Measurements from ENCODE around the gene TGFBR3L. TPM values are rescaled to one million over a fixed set of nuclear protein-coding genes. Genes with fewer than 3 reads are reported as not detected.

Gene TGFBR3L
- total and polyA plus RNA-seq, 2 donors (not counting 3 experiments of a cell fraction or from before 2014, with no cell fraction given), result 0.35 TPM; not detected in 1

DNA sequence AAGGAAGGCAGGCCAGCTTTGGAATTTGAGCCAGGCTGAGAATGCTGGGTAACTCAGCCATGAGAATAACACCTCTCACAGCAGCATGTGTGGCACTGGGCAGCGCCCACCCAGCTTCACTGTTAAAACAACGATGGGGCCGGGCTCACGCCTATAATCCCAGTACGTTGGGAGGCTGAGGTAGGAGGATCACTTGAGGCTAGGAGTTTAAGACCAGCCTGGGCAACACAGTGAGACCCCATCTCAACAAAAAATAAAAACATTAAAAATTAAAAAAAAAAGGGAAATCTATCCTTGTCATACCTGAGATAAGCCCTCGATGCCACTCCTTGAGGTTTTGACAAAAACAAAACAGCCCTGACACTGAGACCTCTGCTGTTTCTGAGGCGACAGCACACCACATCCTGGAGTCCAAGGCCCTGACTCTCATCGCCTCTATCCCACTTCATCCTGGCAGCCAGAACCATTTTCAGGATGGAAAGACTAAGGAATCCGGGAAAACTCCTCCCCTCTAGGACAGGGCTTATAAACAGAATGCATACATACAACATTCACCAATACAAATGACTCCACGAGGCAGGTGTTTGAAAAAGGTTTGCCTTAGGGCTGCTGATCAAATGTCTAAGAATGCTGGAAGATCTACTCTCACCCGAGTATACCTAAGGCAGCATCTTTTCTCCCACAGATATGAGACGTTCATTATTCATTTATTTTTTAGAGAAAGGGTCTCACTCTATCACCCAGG lies 51.5 kb downstream of the TGFBR3L start:
- POLR2A ChIA-PET, result no interaction called here
- FAIRE-seq (no peak), DNase-seq (ENCODE audit: low read depth, low spot score) (no peak)
- Histone ChIP-seq H4K20me1 (replicated peaks; ENCODE audit: control insufficient read depth, extremely low read depth, insufficient read depth, low read length) (no peaks in the 10 kb centered on the region), H3K4me1 (ENCODE audit: control insufficient read depth, extremely low read depth, insufficient read depth, low read length) (no peaks in the 10 kb centered on the region), H3K4me3 (replicated peaks in 1 of 3; ENCODE audit: insufficient read depth in 1 of 3, low read depth in 1 of 3, low read length in 3 of 3) (no peak overlapping the region), H2AFZ (ENCODE audit: low read depth, low read length) (no peak overlapping the region), H3K9me1 (replicated peaks; ENCODE audit: control insufficient read depth, extremely low read depth, insufficient read depth, low read length) (no peaks in the 10 kb centered on the region), H3K79me2 (ENCODE audit: control insufficient read depth, insufficient read depth, low read length) (no peaks in the 10 kb centered on the region), H3K27me3 (ENCODE audit: control insufficient read depth in 2 of 2, insufficient read depth in 2 of 2, low read length in 2 of 2) (no peaks in the 10 kb centered on the region), H3K9me3 (replicated peaks; ENCODE audit: control insufficient read depth, insufficient read depth, low read length) (no peaks in the 10 kb centered on the region), H3K27ac (ENCODE audit: insufficient read depth, low read depth, low read length) (no peak overlapping the region), H3K36me3 (ENCODE audit: control insufficient read depth in 2 of 2, extremely low read depth in 1 of 2, insufficient read depth in 2 of 2, low read length in 2 of 2) (peaks cover 27 to 46% of the 10 kb centered on the region in 2 experiments), H3K9ac (replicated peaks; ENCODE audit: extremely low read depth, insufficient read depth, low read length) (no peak overlapping the region), H3K4me2 (ENCODE audit: insufficient read depth, low read length) (no peak overlapping the region)
- CTCF ChIA-PET, result interaction anchor here (1.5 kb wide), 1 partner anchor 22 kb away, joined by 5 read pairs; no protein-coding TSS in a partner anchor
- TF ChIP-seq, protein P1, sequence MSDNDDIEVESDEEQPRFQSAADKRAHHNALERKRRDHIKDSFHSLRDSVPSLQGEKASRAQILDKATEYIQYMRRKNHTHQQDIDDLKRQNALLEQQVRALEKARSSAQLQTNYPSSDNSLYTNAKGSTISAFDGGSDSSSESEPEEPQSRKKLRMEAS (IDR thresholded peaks at IDR 0.05; ENCODE audit: insufficient read depth, insufficient read length), result no peak
- TF ChIP-seq POLR2A (IDR thresholded peaks at IDR 0.05; ENCODE audit: low read depth, low read length) (no peak), JUN (IDR thresholded peaks at IDR 0.05; ENCODE audit: borderline replicate concordance, insufficient read depth, insufficient read length, low read depth) (no peak), POLR2AphosphoS5 (IDR thresholded peaks at IDR 0.05; ENCODE audit: insufficient read depth, low read depth, low read length) (no peak), GATA2 (IDR thresholded peaks at IDR 0.05; ENCODE audit: insufficient read depth, insufficient read length, low read depth, low read length) (no peak), MYC (IDR thresholded peaks at IDR 0.05; ENCODE audit: low read depth, low read length) (no peak), FOS (IDR thresholded peaks at IDR 0.05; ENCODE audit: borderline replicate concordance, insufficient read depth, low read length) (no peak), EZH2 (IDR thresholded peaks at IDR 0.05; ENCODE audit: borderline replicate concordance, low read depth, low read length, severe bottlenecking) (no peak)
- TF ChIP-seq, protein P2, sequence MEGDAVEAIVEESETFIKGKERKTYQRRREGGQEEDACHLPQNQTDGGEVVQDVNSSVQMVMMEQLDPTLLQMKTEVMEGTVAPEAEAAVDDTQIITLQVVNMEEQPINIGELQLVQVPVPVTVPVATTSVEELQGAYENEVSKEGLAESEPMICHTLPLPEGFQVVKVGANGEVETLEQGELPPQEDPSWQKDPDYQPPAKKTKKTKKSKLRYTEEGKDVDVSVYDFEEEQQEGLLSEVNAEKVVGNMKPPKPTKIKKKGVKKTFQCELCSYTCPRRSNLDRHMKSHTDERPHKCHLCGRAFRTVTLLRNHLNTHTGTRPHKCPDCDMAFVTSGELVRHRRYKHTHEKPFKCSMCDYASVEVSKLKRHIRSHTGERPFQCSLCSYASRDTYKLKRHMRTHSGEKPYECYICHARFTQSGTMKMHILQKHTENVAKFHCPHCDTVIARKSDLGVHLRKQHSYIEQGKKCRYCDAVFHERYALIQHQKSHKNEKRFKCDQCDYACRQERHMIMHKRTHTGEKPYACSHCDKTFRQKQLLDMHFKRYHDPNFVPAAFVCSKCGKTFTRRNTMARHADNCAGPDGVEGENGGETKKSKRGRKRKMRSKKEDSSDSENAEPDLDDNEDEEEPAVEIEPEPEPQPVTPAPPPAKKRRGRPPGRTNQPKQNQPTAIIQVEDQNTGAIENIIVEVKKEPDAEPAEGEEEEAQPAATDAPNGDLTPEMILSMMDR (IDR thresholded peaks at IDR 0.05; ENCODE audit: extremely low read depth in 1 of 2, insufficient read depth in 1 of 2, low read depth in 1 of 2, low read length in 2 of 2), result no peak
- no TSS peak for BruUV-seq (replicated peaks)
- intact Hi-C loops (cut with micrococcal nuclease) (no loop called here), dilution Hi-C loops (cut with MboI; ENCODE audit: extremely low pct_ligation_motif_present, low sequenced_read_pairs) (no loop called here)
